GM19438 (cell line): ENCODE results near the gene IL3.

Source experiments
- ATAC-seq: cut with Tn5 transposase; IDR thresholded peaks from one replicate; pipeline ENCODE4 v1.9.1; 2021; ENCODE audit warnings: low read depth; ENCODE audit not compliant: unreplicated experiment

IL3 gene

DNA sequence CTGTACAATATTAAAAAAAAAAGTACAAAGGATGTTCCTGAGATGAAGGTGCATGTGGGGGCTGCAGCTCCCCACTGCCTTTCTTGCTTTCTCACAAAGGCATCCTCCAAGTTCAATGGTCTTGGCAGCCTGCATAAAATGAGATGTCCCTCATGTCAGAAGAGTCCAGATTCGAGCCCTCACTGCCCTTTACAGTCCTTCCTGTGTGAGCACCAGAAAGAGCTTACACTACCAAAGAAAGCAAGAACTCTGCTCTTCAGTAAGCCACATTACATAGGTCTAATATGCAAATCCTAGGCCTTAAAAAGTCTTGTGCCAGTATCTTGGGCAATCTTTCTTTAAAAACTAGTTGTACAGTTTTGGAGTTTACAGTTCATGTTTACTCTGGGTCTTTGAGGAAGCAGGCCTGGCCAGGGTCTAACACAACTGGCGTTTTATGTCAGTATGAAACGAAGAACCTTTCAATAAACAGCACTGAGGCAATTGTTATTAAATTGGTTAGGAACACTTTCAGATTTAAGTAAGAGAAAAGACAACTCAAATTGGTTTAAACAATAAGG is 49.1 kb downstream of the IL3 start:
- ATAC-seq: no peak

DNA sequence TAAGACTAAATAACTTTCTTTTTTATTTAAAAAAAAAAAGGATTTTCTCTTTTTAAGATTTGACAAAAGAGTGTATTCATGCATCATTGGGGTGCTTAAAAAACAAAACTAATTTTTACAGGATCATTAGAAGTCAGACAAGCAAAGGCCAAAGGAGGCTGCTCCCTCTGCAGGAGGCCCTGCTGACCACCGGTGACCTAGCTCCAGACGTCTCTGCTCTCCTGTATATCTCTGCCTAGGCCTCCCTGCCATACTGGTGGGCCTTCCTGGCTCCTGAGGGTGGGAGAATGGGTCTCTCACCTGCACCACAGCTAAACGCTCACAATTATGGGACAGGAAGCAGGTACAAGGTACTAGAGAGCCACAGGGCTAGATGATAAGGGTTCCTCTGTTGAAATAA is 49.7 kb downstream of the IL3 start:
- ATAC-seq: no peak

GRCh38 chr5:132110930-132111329 is 50.5 kb downstream of the IL3 start:
- ATAC-seq: no peak

DNA sequence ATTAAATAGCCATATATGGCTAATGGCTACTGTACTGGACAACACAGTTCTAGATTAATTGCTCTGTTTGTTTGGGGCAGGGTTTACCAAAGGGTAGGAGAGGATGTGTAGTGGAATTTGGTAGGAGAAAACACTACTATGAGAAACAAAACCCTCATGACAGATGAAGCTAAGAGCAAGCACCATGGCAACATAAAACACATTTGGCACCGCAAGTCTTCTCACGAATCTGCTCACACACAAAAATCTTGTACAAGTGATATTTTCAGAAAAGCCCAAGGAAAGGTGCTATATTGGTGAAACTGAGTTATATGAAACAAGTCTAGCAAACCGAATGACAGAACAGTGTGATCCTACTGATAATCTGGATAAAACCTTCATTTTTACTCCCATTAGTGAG is 51.7 kb downstream of the IL3 start:
- no peak for ATAC-seq
